Tibial nerve (tissue), 4 donors: ENCODE measurements around the gene GOLGA2. TPM values are rescaled to one million over a fixed set of nuclear protein-coding genes. Genes with fewer than 3 reads are reported as not detected.

ENCODE experiments used
- DNase-seq, 2 donors: peaks; one replicate each; pipeline ENCODE4 v3.0.0-alpha.2; 2019; ENCODE audit warnings: low spot score in 2 of 2
- H3K27ac ChIP-seq, 4 donors: fragments of 200-600 bp; sonication (generic) in 3 of 4; one replicate each; pipeline ENCODE4 v1.5.1; 2017 to 2019; ENCODE audit warnings: mild to moderate bottlenecking in 1 of 4
- H3K27me3 ChIP-seq, 2 donors: fragments of 200-600 bp; sonication (generic) in 1 of 2; one replicate each; pipeline versions ENCODE4 v1.5.1 to v1.6.0; 2017 to 2019
- H3K36me3 ChIP-seq, 3 donors: fragments of 200-600 bp; sonication (generic); one replicate each; pipeline ENCODE4 v1.5.1; 2018 to 2019
- H3K4me1 ChIP-seq, 4 donors: fragments of 200-600 bp; sonication (generic) in 3 of 4; one replicate each; pipeline ENCODE4 v1.5.1; 2017 to 2019
- H3K4me3 ChIP-seq, 4 donors: fragments of 200-600 bp; sonication (generic) in 3 of 4; one replicate each; pipeline ENCODE4 v1.5.1; 2017 to 2019; ENCODE audit warnings: mild to moderate bottlenecking in 1 of 4, moderate library complexity in 1 of 4
- H3K9me3 ChIP-seq, 4 donors: fragments of 200-600 bp; sonication (generic) in 3 of 4; one replicate each; pipeline ENCODE4 v1.5.1; 2017 to 2019
- EP300 ChIP-seq, 2 donors: sonication (generic); formaldehyde crosslinking; IDR thresholded peaks; one replicate each; pipeline ENCODE4 v1.6.1; 2017; ENCODE audit warnings: antibody characterized with exemption in 2 of 2, mild to moderate bottlenecking in 1 of 2
- POLR2A ChIP-seq, 2 donors: fragments of 450-650 bp; IDR thresholded peaks; one replicate each; pipeline ENCODE4 v1.6.1; 2017; ENCODE audit warnings: antibody characterized with exemption in 2 of 2, mild to moderate bottlenecking in 2 of 2, moderate library complexity in 2 of 2
- WGBS, 2 donors: methylation state at CpG; one replicate each; pipeline ENCODE4 v1.1.5; 2018; 5-methylcytosine and 5-hydroxymethylcytosine counted together
- total RNA-seq, 4 donors: library from RNA; depleted of rRNA; stranded (reverse); fragments of >200 nt; gene quantifications; one replicate each; pipeline ENCODE4 v1.1.0, GENCODE V29; 2016
- TF ChIP-seq, protein P1 (sequence below), 5 experiments: fragments of 200-600 bp in 3 of 5; fragments of 450-650 bp in 2 of 5; sonication (generic) in 3 of 5; IDR thresholded peaks; one replicate each; pipeline ENCODE4 v1.5.1; 2016 to 2019; ENCODE audit warnings: antibody characterized with exemption in 5 of 5, mild to moderate bottlenecking in 3 of 5, moderate library complexity in 2 of 5

GOLGA2 gene
- total RNA-seq, 4 donors from 2014 or later: 67.4 to 103 (median 91.9) TPM

DNA sequence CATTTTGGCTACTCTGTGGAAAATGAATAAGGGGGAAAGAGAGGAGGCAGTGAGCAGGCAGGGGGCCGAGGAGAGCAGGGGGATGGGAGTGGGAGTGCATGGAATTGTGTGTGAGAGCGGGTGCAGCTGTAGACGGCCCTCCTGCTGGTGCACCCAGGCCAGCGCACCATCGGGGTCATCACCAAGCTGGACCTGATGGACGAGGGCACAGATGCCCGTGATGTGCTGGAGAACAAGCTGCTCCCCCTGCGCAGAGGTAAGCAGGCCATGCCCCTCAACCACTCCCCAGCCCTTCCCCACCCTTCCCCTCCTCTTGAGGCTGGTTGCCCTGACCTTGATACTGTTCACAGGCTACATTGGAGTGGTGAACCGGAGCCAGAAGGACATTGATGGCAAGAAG, 56.0 kb downstream of the GOLGA2 start:
- H3K4me1 ChIP-seq: peaks cover 0 to 37% (median 0%) of the 10 kb centered on the region in 4 donors
- no peak overlapping the region for H3K27ac ChIP-seq
- no peak for DNase-seq
- peaks cover 0 to 39% (median 0%) of the 10 kb centered on the region in 3 donors for H3K36me3 ChIP-seq
- no peak overlapping the region for H3K4me3 ChIP-seq
- no peaks in the 10 kb centered on the region for H3K9me3 ChIP-seq
- TF ChIP-seq POLR2A (IDR thresholded peaks at IDR 0.05): no peak
- no peak for TF ChIP-seq EP300 (IDR thresholded peaks at IDR 0.05)
- TF ChIP-seq, protein P1, sequence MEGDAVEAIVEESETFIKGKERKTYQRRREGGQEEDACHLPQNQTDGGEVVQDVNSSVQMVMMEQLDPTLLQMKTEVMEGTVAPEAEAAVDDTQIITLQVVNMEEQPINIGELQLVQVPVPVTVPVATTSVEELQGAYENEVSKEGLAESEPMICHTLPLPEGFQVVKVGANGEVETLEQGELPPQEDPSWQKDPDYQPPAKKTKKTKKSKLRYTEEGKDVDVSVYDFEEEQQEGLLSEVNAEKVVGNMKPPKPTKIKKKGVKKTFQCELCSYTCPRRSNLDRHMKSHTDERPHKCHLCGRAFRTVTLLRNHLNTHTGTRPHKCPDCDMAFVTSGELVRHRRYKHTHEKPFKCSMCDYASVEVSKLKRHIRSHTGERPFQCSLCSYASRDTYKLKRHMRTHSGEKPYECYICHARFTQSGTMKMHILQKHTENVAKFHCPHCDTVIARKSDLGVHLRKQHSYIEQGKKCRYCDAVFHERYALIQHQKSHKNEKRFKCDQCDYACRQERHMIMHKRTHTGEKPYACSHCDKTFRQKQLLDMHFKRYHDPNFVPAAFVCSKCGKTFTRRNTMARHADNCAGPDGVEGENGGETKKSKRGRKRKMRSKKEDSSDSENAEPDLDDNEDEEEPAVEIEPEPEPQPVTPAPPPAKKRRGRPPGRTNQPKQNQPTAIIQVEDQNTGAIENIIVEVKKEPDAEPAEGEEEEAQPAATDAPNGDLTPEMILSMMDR (IDR thresholded peaks at IDR 0.05): no peak
- WGBS, 2 donors: 85 to 89% methylated on average over 9 of the region's 9 CpGs
- no peaks in the 10 kb centered on the region for H3K27me3 ChIP-seq

DNA sequence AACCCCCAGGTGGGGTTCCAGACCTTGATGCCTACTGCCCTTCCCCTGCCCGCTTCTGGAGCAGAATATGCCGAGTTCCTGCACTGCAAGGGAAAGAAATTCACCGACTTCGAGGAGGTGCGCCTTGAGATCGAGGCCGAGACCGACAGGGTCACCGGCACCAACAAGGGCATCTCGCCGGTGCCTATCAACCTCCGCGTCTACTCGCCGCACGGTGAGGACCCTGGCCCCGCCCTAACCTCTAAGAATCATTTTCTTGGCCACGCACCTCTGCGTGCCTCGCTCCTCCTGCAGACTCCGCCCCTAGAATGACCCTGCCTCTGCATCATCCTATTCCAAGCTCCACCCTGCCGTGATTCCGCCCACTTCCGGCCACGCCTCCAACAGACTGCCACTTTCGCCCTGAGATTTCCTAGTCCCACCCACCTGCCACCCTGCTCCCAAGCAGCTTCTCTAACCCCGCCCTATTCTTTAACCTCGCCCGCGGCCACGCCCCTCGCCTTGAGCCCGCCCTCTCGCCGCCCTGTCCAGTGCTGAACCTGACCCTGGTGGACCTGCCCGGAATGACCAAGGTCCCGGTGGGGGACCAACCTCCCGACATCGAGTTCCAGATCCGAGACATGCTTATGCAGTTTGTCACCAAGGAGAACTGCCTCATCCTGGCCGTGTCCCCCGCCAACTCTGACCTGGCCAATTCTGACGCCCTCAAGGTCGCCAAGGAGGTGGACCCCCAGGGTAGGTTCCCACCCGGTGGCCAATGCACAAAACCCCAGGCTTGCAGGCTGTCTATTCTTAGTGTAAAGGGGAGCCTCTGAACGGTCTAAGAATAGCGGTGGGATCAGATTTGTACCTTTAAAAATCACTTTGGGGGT, 57.1 kb downstream of the GOLGA2 start:
- no peaks in the 10 kb centered on the region for H3K27me3 ChIP-seq
- peaks cover 0 to 44% (median 0%) of the 10 kb centered on the region in 4 donors for H3K4me1 ChIP-seq

DNA sequence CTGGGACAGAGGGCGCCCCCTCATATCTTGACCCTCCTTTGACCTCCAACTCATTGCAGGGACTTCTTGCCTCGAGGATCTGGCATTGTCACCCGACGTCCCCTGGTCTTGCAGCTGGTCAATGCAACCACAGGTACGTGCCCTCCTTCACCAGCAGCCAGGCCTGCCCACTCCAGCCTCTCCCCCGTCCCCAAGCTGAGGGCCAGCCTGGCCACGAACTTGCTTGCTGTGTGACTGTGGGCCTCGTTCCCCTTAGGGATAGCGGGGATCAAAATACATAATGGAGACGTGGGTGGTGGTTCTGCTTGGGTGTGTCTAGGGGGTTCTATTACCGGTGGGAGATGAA, 57.7 kb downstream of the GOLGA2 start:
- DNase-seq: no peak
- Histone ChIP-seq H3K27ac (peak overlapping the region in 2 of 4 donors; percentile 32 to 64), H3K4me1 (peaks cover 0 to 44% (median 0%) of the 10 kb centered on the region in 4 donors), H3K4me3 (peak overlapping the region; percentile 3 to 50 (median 34)), H3K9me3 (no peaks in the 10 kb centered on the region), H3K27me3 (no peaks in the 10 kb centered on the region), H3K36me3 (peaks cover 0 to 28% (median 0%) of the 10 kb centered on the region in 3 donors)
- 59 to 72% methylated on average over 11 of the region's 11 CpGs for WGBS, 2 donors
- TF ChIP-seq EP300 (IDR thresholded peaks at IDR 0.05) (no peak), POLR2A (IDR thresholded peaks at IDR 0.05) (no peak)
- TF ChIP-seq, protein P1 (IDR thresholded peaks at IDR 0.05): no peak

More for the DNA sequence above, 57.1 kb downstream of the GOLGA2 start:
- Histone ChIP-seq H3K4me3 (peak overlapping the region; percentile 3 to 50 (median 34)), H3K36me3 (peaks cover 0 to 32% (median 0%) of the 10 kb centered on the region in 3 donors), H3K9me3 (no peaks in the 10 kb centered on the region), H3K27ac (peak overlapping the region in 2 of 4 donors; percentile 32 to 64)
- WGBS, 2 donors: 27 to 32% methylated on average over 47 of the region's 47 CpGs
- TF ChIP-seq EP300 (IDR thresholded peaks at IDR 0.05) (peak; percentile 15 to 17), POLR2A (IDR thresholded peaks at IDR 0.05) (peak in 1 of 2 donors; percentile 35)
- TF ChIP-seq, protein P1 (IDR thresholded peaks at IDR 0.05): no peak
- DNase-seq: peak; percentile 78 to 88

DNA sequence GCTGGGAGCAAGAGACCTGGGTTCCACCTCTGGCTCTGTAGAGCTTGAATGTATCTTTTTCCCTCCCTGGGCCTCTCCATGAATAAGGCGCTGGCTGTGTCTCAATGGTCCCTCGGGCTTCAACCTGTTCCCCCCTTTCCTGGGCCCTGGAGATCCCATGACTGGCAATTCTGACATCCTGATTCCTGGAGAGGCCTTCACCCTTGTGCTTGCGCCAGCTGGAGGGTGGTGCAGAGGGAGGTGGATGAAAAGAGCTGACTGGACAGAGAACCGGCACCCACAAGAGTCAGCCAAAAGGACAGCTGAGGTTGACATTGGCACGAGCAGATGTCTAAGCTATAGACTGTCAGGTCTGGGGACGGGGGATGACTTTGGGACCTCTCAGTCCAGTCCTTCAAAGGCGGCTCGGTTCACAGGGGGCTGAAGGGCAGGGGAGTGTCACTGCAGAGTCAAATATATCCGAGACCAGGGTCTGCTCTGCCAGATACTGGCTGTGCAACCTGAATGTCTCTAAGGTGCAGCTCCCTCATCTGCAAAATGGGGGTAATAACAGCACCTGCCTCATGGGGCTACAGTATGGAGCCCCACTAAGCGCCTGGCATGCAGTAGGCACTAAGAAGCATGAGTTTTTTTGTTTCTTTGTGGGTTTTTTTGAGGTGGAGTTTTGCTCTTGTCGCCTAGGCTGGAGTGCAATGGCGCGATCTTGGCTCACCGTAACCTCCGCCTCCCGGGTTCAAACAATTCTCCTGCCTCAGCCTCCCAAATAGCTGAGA, 58.8 kb downstream of the GOLGA2 start:
- Histone ChIP-seq H3K4me1 (peaks cover 0 to 45% (median 0%) of the 10 kb centered on the region in 4 donors), H3K36me3 (peaks cover 0 to 16% (median 0%) of the 10 kb centered on the region in 3 donors), H3K27me3 (no peaks in the 10 kb centered on the region), H3K9me3 (no peaks in the 10 kb centered on the region), H3K27ac (peak overlapping the region in 1 of 4 donors; percentile 32), H3K4me3 (no peak overlapping the region)
- TF ChIP-seq EP300 (IDR thresholded peaks at IDR 0.05): no peak
- TF ChIP-seq, protein P1 (IDR thresholded peaks at IDR 0.05): no peak
- TF ChIP-seq POLR2A (IDR thresholded peaks at IDR 0.05): no peak
- WGBS, 2 donors: 66 to 77% methylated on average over 16 of the region's 16 CpGs
- DNase-seq: no peak
